Right renal pelvis (tissue), 4 donors: ENCODE measurements around the gene CEP126. TPM values are rescaled to one million over a fixed set of nuclear protein-coding genes. Genes with fewer than 3 reads are reported as not detected.

Experiments used
- DNase-seq, 4 donors: peaks; one replicate each; pipeline ENCODE4 v3.0.0-alpha.2; 2013; ENCODE audit warnings: low read depth in 4 of 4, low spot score in 3 of 4, missing footprints in 1 of 4
- polyA plus RNA-seq, 4 donors: library from polyadenylated mRNA; unstranded; fragments of 120-200 nt; gene quantifications; one replicate each; pipeline ENCODE4 v1.2.1, GENCODE V29; 2013; ENCODE audit not compliant: insufficient read length in 4 of 4

The CEP126 gene
- polyA plus RNA-seq: 1 to 10 TPM; 3.7 to 5.2 (median 3.9) TPM

- peak; percentile 85 to 88 (median 86) for DNase-seq
Observed at GRCh38 chr11:101914738-101915426, at the start of gene CEP126. TSS of gene CEP126 (plus strand) at chr11:101915010. CDS start at chr11:101915285, 275 bp downstream.

- DNase-seq: no peak
Observed at GRCh38 chr11:101866619-101867491, 48.0 kb upstream of the CEP126 start.

GRCh38 chr11:101867951-101868350 is 46.9 kb upstream of the CEP126 start:
- DNase-seq: no peak

DNA sequence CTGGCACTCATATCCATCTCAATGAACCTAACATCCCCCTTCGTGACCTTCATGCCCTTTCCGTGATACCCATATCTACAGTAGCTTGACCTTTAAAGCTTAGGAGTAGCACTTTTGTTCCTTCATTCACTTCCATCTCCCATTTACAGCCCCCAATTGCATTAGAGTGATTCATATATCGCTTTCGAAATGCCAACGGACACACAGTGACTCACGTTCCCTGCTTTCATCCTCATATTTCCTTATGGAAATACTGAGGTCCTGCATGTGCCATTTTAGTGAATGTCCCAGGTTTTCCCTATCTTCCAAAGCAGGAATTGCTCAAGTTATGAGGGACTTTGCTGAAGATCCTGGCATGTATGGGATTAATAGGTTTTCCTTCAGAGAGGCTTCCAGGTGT is 44.3 kb upstream of the CEP126 start:
- DNase-seq: no peak

DNA sequence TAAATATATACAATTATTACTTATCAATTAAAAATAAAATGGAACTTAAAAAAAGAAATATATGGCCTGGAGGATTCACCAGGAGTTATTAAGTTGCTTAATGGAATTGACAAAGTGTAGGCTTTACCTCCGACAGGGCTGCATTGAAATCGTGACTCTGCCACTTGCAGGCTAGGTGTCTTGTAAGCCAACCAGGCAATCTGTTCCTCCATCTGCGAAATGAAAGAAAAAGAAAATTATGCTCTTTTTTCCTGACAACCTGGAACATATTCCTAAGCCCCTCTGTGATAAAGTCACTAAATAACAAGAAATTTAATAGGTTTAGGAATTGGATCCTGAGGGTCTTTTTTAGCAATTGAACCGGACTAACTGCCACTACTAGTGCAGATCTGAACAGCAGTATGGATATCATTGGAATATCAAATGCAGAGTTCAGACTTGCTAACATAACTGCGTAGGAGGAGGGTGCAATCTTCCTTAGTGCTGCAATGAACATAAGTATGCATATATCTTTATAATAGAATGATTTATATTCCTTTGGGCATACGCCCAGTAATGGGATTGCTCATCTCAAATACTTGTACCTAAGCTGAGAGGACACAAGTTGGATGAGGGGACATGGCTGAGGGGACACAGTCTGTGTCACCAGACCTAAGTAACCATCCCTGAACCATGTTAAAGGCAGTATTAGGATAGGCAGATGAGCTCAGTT is 42.5 kb upstream of the CEP126 start:
- DNase-seq: no peak

- DNase-seq: no peak
Observed at GRCh38 chr11:101880222-101880621, 34.6 kb upstream of the CEP126 start.

DNA sequence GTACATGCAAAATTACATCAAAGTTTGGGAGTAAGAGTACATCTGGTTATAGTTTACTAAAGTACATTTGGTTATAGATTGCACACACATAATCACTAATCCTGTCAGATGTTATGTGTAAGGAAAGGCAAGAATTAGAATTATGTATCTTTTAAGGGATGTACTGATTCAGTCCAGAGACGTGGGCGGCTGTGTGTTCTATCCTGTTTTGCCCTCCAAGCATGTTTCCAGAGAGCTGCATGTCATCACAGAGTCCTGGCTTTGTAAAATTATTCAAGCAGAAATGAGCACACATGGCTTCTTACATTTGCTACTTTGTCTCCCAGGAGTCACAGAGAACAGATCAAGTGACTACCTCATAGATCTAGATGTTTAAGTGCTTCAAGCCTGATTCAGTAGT is 33.2 kb upstream of the CEP126 start:
- no peak for DNase-seq

DNA sequence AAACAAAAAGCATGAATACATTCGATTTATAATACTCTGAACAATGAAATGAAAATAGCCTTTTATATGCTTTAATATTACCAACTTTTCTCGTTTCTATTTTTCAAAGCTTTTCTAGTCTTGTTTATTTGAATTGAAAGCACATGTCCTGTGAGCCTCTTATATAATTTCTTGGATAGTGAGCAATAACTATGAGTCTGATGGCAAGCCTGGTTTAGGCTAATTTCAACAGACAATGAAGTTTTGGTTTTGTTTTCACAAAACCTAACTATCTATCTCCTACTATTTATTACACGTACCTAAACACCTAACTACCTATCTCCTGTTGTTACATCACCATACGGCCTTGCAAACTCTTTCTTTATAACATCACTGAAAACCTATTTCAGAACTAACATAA is 29.2 kb upstream of the CEP126 start:
- no peak for DNase-seq

DNA sequence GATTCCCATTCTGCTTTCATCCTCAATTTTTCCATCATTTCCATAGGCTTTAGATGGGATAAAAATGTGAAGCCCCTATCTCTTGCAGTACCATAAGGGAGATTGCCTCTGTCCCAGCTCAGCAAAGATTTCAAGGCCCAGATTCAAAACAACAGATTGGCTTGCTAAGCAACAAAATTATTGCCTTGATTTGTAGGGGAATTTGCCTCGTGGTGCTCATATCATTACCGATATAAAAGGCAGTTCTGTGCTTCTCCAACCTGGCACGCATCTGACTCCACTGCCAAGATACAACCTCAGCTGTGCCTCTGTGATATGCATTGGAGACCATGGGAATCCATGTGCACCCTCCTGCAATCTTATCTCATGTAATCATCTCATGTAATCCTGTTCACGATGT is 25.0 kb upstream of the CEP126 start:
- no peak for DNase-seq

DNA sequence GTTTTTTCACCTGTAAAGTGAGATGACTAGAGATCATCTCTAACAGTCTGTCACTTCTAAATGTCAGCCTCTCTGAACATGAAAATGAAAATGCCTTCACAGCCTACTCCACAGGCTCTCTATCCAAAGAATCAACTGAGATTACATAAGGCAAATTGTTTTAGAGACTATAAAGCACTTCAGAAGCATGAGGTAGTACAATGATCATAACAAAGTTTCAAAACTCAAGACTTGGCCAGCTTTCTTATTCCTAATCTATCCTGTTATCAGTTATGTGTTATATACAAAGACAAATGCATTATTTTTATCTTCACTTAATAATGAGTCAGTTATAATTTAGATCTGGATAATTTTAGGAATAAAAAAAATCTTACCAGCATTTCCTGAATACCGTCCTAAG is 20.3 kb upstream of the CEP126 start:
- DNase-seq: no peak

- DNase-seq: no peak
Observed at GRCh38 chr11:101907815-101908214, 7.0 kb upstream of the CEP126 start.

DNA sequence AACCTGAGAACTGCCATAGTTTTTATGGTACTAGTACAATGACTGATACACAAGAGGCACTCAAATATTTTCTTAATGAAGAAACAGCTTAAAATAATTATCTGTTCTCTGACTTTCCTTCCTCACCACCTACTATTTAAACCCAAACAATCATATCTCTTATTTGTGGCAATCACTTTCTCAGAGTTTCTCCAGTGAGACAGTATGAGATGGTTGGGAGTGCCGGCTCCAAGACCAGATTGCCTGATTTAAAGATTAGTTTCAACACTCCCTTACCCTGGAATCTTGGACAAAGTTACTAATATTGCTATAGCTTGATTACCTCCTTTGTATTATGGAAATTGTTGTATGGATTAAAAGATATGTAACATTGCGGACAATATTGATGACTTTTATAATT is 5.7 kb upstream of the CEP126 start:
- DNase-seq: no peak

GRCh38 chr11:101912823-101913284 is 2.0 kb upstream of the CEP126 start:
- DNase-seq: no peak

DNA sequence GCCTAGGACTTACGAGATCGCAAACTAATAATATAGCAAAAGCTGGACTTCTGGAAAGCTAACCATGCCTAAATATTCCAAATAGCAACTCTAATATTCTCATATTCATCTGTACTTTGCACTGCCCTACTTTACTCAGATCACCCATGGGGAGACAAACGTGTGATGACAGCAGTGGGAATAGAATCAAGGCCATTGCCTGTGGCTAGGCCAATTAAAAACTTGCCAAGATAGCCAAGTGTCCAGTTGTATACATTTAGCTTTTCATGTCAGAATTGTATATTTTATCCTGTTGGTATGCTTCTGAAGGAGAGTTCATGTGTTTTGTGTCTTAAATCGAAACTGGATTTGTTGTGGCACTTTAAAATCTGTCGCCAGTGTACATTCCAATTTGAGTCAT is 1.2 kb upstream of the CEP126 start:
- no peak for DNase-seq

DNA sequence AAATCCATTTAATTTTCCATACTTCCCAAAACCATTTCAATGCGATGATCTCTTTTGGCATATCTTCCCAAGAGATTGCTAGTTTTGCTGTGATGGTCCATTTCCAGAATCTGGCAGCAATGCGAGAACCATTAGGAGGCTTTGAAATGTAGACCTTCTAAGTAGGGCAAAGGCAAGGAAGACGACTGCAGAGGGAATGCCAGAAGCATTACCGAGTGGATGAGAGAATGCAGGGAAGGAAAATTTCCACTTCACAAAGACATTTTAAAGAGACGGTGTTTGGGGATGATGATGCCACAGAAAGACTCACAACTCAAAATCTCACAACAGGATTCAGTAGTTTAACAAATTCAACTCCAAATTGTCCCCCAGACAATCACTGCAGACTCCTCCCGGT is 471 bp upstream of the CEP126 start:
- peak in 1 of 4 donors; percentile 4 for DNase-seq

DNA sequence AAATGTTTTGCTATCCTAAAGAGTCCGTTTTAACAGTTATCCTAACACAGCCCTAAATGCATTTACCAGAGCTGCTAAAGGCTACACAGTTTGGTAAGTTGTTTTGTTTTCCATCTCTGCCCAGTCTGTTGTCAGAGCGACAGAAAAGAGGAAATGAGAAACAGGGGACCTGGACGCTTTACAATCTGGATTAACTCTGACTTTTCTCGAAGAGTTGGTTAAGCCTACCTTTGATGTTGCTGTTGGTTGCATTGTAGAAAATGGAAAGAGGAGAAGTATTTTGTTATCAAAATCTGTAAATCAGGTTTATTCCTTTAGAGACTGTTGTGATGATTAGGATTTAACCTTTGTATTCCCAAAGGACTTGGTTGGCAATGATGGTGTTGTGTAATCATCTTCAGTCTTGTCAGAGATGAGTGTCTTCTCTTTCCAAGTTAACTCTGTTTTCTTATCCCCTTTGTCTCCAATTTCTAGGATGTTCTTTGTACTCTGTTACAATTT is 1.0 kb downstream of the CEP126 start:
- peak in 2 of 4 donors; percentile 12 to 14 for DNase-seq

DNA sequence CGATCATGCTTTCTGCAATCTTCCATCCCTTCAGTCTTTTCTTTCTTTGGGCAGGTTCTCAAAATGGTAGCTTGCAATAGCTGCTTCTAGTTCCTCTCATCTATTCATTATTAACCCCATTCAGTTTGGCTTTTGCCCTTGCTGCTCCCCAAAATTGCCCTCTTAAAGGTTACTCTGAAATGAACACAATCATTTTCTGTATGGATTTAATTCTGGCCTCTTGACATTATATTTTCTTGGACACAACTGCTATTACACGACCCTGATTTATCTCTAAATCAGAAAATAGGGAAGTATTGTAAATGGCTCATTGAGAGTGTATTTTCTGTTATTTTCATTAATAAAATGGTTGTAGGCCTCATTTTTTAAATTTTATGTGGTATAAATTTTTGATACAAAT is 1.6 kb downstream of the CEP126 start, which contains the start of gene ANGPTL5:
Gene ANGPTL5, minus strand, starts transcription at position 101 of the 400 bp plus-strand sequence. CDS start 8,613 bp downstream, outside the sequence.
- DNase-seq: no peak

DNA sequence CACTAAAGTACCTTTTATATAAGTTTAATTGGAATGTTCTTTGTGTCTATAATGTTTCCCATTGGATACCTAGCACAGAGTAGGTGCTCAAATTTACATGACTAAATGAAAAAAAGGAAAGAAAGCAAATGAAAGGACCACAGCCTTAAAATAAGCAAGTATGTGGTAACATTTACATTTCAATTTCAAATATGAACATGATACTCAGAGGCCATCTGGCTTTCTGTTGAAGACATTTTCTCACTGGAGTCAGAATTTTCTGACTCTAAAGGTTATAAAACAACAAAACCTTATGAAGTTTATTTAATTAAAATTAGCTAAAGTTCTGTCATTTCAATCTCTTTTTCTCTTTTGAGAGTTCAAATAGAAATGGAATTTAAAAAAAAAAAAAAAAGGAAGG is 2.4 kb downstream of the CEP126 start:
- DNase-seq: no peak

GRCh38 chr11:101920992-101921391 is 6.2 kb downstream of the CEP126 start:
- no peak for DNase-seq

GRCh38 chr11:101923554-101923953 is 8.7 kb downstream of the CEP126 start:
- no peak for DNase-seq
